Measurements from ENCODE around the gene WDR1. TPM values are rescaled to one million over a fixed set of nuclear protein-coding genes. Genes with fewer than 3 reads are reported as not detected.

WDR1 gene
- total RNA-seq, 1 donor from 2014 or later = 174 TPM

DNA sequence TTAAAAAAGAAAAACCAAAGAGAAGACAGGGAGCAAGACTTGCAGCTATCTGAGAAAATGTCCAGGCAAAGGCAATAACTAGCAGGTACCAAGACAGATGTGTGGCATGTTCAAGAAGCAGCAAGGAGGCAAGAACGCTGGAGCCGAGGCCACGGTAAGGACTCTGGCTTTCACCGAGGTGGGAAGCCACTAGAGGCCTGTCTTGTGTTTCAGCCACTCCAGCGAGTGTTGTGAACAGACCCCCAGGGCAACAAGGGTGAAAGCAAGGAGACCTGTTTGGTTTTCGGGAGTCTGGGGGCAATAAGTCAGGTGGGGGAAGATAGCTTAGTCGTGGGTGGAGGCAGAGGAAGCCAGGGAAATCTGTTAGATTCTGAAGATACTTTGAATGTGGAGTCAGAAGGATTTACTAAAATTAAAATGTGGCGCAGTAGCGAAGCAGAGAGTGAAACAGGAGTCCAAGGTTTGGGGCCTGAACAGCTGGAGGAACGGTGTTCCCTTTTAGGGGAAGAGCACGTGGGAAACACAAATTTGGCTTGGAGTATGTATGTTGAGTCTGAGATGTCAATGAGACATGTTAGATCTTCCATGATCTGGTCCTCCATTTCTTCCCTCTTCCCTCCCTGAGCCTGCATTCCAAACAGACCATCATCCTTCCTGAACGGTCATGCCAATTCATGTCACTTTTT is 3.1 kb downstream of the WDR1 start:
- no peak for DNase-seq

GRCh38 chr4:10112658-10113284 is 3.8 kb downstream of the WDR1 start:
- DNase-seq = no peak

DNA sequence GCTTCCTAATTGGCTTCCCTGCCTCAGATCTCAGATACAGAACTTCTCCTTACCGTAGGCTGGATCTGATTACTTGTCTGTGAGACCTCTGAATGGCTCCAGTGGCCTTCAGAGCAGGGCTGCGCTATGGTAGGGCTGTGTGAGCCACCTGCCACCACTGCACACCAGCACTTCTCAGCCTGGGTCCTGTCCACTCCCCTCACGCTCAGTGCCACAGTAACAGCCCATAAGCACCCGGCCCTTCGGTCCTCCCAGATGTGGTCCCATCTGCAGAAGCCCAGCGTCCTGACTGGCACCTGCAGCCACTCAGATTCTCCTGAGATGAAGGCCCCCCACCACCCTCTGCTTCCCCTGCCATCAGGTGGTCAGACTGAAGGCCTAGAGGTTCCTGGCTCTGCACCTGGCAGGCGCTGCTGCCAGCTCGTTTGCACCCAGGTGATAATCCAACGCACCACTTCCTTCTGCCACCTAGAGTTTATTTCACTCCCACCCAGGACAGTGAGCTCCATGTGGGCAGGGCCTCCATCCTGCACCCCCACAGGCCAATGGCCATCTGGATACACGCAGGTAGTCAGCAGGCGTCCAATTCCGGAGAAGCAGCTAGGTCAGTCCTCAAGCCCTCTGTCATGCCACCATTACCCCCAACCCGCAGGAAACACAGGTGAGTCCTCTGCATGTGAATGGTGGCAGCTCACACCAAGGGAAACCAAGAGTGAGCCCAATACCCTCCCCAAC is 5.4 kb downstream of the WDR1 start:
- no peak for DNase-seq

DNA sequence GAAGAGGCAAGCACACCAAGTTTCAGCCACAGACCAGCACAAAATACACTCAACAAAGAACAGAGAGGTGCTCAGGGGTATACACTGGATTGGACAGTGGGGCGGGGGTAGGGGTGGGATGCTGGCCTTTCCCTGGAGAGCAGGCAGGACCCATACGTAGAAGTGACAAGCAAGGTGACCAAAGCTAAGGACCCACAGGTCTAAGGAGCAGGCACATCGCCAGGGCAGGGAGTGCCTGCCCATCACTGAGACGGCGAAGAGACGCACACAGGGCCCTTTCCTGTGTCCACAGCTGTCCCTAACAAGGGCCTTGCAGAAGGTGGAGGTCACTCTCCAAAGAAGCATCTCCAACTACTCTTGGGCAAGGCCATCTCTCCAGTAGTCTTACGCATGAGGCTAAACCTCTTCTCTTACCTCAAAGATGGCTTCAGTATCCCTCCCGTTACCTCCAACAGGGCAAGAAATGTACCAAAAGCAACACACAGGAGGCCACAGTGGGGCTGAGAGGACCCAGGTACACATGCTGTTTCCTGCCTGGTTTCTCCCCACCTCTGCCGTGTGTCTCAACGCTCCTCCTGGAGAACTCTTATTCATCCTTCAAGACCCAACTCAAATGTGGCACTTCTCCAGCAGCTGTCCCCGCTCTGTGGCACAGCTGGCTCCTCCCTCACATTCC is 6.5 kb downstream of the WDR1 start:
- no peak for DNase-seq

GRCh38 chr4:10108818-10109783 is 7.5 kb downstream of the WDR1 start:
- no peak for DNase-seq

- no peak for DNase-seq
Measured at GRCh38 chr4:10108391-10108790, 8.2 kb downstream of the WDR1 start.

- DNase-seq = no peak
Measured at GRCh38 chr4:10107111-10108091, 9.2 kb downstream of the WDR1 start.

DNA sequence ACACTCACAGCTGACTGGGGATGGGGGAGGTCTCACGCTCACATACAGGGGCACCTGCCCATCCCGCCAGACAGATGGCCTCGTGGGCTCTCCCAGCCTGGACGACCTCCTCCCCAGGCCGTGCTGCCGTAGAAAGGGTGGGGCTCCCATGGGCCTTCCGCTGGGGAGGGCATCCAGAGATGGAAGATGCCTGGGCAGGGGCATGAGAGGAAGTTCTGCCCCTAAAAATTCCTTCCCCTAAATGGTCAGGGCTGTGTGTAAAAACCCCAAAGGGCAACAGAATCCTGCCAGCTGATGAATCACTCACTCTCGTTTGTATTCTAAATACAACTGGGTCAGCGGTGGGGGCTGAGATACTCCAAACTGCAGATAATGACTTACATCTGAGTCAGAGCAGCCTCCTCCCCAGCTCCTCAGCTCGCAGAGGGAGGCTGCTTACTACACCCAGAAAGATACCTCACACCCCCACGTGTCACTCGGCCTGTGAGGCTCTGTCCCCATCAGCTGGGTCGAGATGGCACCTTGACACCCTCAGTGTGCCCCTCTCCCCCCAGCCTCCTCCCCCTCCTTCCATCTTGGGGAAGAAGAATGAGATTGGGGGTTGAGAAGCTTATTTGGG is 10.1 kb downstream of the WDR1 start:
- DNase-seq = no peak

GRCh38 chr4:10105920-10106319 is 10.7 kb downstream of the WDR1 start:
- no peak for DNase-seq

DNA sequence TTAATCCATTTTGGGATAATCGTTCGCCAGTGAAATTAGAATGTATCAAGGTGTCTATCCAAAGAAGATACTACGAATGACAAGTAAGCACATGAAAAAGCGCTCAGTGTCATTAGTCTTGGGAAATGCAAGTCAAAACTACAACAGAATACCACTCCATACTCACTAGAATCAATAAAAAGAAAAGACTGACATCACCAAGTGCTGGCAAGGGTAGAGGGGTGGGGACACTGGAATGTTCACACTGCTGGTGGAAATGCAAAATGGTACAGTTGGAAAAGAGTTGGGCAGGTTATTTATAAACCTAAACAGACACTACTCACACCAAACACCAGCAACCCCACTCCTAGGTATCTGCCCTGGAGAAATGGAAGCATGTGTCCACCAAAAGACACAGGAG is 11.2 kb downstream of the WDR1 start:
- DNase-seq = no peak

GRCh38 chr4:10104991-10105276 is 11.7 kb downstream of the WDR1 start:
- no peak for DNase-seq

DNA sequence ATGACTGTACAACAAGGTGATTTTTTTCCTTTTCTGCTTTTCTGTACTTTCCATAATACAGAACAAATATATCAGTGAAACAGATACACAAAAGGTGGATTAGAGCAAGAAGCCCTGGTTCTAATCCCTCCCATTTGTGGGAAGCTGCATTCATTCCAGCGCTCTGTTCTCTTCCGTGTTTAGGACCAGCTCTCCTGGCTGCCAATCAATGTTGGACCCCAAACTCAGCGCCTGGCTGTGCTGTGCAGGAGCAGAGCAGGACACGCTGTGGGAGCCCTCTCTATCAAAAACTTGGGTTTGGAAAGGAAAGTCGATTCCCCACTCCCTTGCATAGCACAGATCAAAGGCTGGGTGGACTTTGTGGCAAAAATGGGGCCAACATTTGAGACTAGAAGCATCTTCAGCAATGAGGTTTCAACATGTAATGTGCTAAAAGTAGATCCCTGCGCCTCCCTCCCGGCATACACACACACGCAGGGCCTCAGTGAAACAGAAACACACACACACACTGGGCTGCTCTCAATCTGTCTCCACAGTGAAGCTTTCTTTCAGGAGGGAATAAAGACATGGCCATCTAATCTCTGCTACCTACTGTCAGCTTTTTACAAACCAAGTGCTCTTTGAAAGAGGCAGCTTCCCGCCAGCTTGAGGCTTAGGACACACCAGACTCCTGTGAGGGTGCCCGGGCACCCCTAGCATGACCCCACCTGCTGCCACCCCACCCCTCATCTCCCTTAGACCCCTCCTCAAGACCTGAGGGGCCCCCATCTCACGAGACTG is 12.2 kb downstream of the WDR1 start:
- no peak for DNase-seq

DNA sequence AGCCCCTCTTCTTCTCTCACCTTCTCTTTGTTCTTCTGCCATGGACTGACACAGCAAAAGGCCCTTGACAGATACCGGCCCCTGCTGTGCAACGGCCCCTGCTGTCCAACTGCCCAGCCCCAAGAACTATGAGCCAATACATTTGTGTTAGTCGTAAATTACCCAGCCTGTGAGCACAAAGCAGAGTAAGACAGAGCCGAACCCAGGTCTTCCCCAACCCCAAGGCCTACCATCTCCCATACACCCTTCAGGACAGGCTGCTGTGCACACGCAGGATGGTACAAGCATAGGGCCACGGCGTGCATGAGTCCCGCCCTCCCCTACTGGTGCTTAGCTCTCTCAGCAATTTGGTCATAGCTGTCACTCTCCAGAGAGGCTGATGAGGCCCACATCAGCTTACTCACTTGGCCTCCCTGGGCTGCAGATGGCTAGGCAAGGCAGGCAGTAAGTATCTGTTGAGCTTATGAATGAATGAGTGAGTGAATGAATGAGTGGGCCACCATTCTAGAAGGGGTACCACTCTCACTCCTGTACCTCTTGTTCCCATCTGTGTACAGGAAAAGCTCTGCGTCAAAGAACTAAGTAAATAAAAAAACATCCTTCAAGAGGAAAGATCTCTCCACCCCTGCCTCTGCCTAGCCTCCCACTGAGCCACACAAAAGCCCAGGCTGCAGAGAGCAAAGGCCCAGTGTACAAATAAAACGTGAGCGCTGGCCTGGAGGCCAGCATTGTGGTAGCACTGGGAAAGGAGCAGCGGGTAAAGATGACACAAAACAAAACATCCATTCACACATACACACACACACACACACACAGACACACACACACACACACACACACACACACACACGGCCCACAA is 13.9 kb downstream of the WDR1 start:
- DNase-seq = no peak

GRCh38 chr4:10101671-10102473 is 14.7 kb downstream of the WDR1 start:
- DNase-seq = no peak

- no peak for DNase-seq
Measured at GRCh38 chr4:10100734-10101216, 15.8 kb downstream of the WDR1 start.

DNA sequence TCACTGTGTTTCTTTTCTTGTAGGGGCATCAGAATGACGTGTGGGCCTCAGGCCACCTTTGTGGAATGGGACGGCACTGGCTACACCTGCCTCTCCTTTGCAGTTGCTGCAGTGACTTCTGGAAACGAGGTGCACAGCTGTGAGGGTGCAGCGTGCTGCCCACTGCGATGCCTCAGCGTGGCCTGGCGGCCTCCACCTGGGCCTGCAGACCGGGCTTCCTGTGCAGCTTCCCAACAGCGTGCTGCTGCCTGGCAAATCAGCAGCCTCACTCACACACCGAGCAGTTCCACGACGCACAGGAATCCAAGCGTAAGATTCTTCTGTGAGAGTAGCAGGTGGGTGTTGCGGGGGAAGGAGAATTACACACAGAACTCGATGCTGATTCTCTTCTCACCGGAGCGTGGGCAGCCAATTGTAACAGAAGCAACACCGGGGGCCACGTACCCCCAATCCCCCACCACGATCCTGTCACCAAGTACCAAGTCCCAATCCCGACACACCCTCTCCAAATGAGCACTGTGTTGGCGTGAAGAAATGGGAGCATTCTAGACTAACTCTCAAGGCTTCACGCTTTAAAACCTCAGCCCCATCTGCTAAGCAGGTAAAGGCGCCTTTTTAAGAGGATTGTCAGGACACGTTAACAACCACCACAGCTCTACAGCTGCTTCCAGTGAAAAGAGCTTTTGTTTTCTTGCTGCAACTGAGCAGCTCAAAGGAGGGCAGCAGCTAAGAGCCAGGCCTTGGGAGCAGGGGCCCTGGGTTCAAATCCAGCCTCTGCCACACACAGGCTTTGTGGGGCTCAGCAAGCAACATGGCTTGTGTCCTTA is 16.9 kb downstream of the WDR1 start:
- no peak for DNase-seq

GRCh38 chr4:10098780-10099160 is 17.8 kb downstream of the WDR1 start:
- DNase-seq = no peak
